ENCODE measurements around the gene GRK5. TPM values are rescaled to one million over a fixed set of nuclear protein-coding genes. Genes with fewer than 3 reads are reported as not detected.

GRK5 gene
- total RNA-seq, 2 donors from 2014 or later: 85.3 to 90.2 TPM

GRCh38 chr10:119466076-119466475 lies 258.7 kb downstream of the GRK5 start:
- TF ChIP-seq CTCF (IDR thresholded peaks at IDR 0.05): no peak

GRCh38 chr10:119466655-119467054 lies 259.3 kb downstream of the GRK5 start:
- Histone ChIP-seq H3K4me3 (no peak overlapping the region), H3K9me3 (no peaks in the 10 kb centered on the region), H3K27ac (no peak overlapping the region), H3K4me1 (ENCODE audit: control insufficient read depth in 1 of 2, low read depth in 2 of 2) (peaks cover 0 to 11% of the 10 kb centered on the region in 2 donors), H3K27me3 (replicated peaks; ENCODE audit: insufficient read depth) (no peaks in the 10 kb centered on the region), H3K36me3 (no peaks in the 10 kb centered on the region)
- DNase-seq (ENCODE audit: low spot score): no peak
- ATAC-seq (ENCODE audit: insufficient number of reproducible peaks, low FRiP score, low read depth): no peak
- TF ChIP-seq CTCF (IDR thresholded peaks at IDR 0.05): no peak

More at GRCh38 chr10:119466076-119466475, 258.7 kb downstream of the GRK5 start:
- no peaks in the 10 kb centered on the region for H3K9me3 ChIP-seq
- no peak for DNase-seq (ENCODE audit: low spot score)
- H3K36me3 ChIP-seq: no peaks in the 10 kb centered on the region
- H3K27ac ChIP-seq: no peak overlapping the region
- no peaks in the 10 kb centered on the region for H3K27me3 ChIP-seq (replicated peaks; ENCODE audit: insufficient read depth)
- ATAC-seq (ENCODE audit: insufficient number of reproducible peaks, low FRiP score, low read depth): no peak
- peaks cover 0 to 11% of the 10 kb centered on the region in 2 donors for H3K4me1 ChIP-seq (ENCODE audit: control insufficient read depth in 1 of 2, low read depth in 2 of 2)
- H3K4me3 ChIP-seq: no peak overlapping the region

- H3K4me1 ChIP-seq (ENCODE audit: control insufficient read depth in 1 of 2, low read depth in 2 of 2): peaks cover 0 to 11% of the 10 kb centered on the region in 2 donors
- no peaks in the 10 kb centered on the region for H3K9me3 ChIP-seq
- H3K27ac ChIP-seq: no peak overlapping the region
- H3K27me3 ChIP-seq (replicated peaks; ENCODE audit: insufficient read depth): no peaks in the 10 kb centered on the region
- no peak for ATAC-seq (ENCODE audit: insufficient number of reproducible peaks, low FRiP score, low read depth)
- H3K4me3 ChIP-seq: no peak overlapping the region
- TF ChIP-seq CTCF (IDR thresholded peaks at IDR 0.05): no peak
- no peak for DNase-seq (ENCODE audit: low spot score)
- no peaks in the 10 kb centered on the region for H3K36me3 ChIP-seq
Measured at GRCh38 chr10:119468542-119469324, 261.4 kb downstream of the GRK5 start.

GRCh38 chr10:119469325-119469707 lies 261.9 kb downstream of the GRK5 start:
- no peak for ATAC-seq (ENCODE audit: insufficient number of reproducible peaks, low FRiP score, low read depth)

GRCh38 chr10:119469846-119470245 lies 262.5 kb downstream of the GRK5 start:
- H3K27me3 ChIP-seq (replicated peaks; ENCODE audit: insufficient read depth): no peaks in the 10 kb centered on the region
- DNase-seq (ENCODE audit: low spot score) (no peak), ATAC-seq (ENCODE audit: insufficient number of reproducible peaks, low FRiP score, low read depth) (no peak)
- no peak overlapping the region for H3K4me3 ChIP-seq
- H3K36me3 ChIP-seq: no peaks in the 10 kb centered on the region
- no peak overlapping the region for H3K27ac ChIP-seq
- no peak for TF ChIP-seq CTCF (IDR thresholded peaks at IDR 0.05)
- H3K4me1 ChIP-seq (ENCODE audit: control insufficient read depth in 1 of 2, low read depth in 2 of 2): peaks cover 0 to 11% of the 10 kb centered on the region in 2 donors
- no peaks in the 10 kb centered on the region for H3K9me3 ChIP-seq

More at GRCh38 chr10:119469325-119469707, 261.9 kb downstream of the GRK5 start:
- no peak for TF ChIP-seq CTCF (IDR thresholded peaks at IDR 0.05)
- H3K9me3 ChIP-seq: no peaks in the 10 kb centered on the region
- no peak overlapping the region for H3K27ac ChIP-seq
- no peak for DNase-seq (ENCODE audit: low spot score)
- no peaks in the 10 kb centered on the region for H3K27me3 ChIP-seq (replicated peaks; ENCODE audit: insufficient read depth)
- no peaks in the 10 kb centered on the region for H3K36me3 ChIP-seq
- H3K4me3 ChIP-seq: no peak overlapping the region
- peaks cover 0 to 11% of the 10 kb centered on the region in 2 donors for H3K4me1 ChIP-seq (ENCODE audit: control insufficient read depth in 1 of 2, low read depth in 2 of 2)
